GM12878 (cell line): ENCODE data around the gene STEAP2. TPM values are rescaled to one million over a fixed set of nuclear protein-coding genes. Genes with fewer than 3 reads are reported as not detected.

Experiments used
- ASH2L ChIP-seq: fragments of 300-600, 200-600 bp; sonication (generic); IDR thresholded peaks from 2 replicates; pipeline ENCODE4 v1.6.1; 2017; ENCODE audit warnings: low read depth, mild to moderate bottlenecking, borderline replicate concordance
- CEBPB ChIP-seq, 2 experiments: fragments of 150-350 bp in 1 of 2; IDR thresholded peaks; 2 replicates each; pipeline ENCODE4 v1.6.1; 2012 to 2014; ENCODE audit warnings: low read depth in 2 of 2, low read length in 2 of 2, borderline replicate concordance in 1 of 2, inconsistent platforms in 1 of 2
- GATAD2B ChIP-seq: fragments of 450-650 bp; conservative IDR thresholded peaks from 2 replicates; pipeline ENCODE4 v1.6.1; 2017; ENCODE audit warnings: low read depth, mild to moderate bottlenecking, moderate library complexity
- HDGF ChIP-seq: fragments of 450-650 bp; IDR thresholded peaks from 2 replicates; pipeline ENCODE4 v1.6.1; 2016; ENCODE audit warnings: antibody characterized with exemption
- IKZF2 ChIP-seq, 2 experiments: fragments of 450-650 bp; IDR thresholded peaks; 2 replicates each; pipeline ENCODE4 v1.6.1; 2017; ENCODE audit warnings: mild to moderate bottlenecking in 2 of 2, moderate library complexity in 2 of 2
- IRF3 ChIP-seq: fragments of 450-650 bp; IDR thresholded peaks from 2 replicates; pipeline ENCODE4 v1.6.1; 2014; ENCODE audit warnings: mild to moderate bottlenecking
- JUND ChIP-seq: IDR thresholded peaks from 2 replicates; pipeline ENCODE4 v1.6.1; 2012; ENCODE audit warnings: low read depth, mild to moderate bottlenecking, low read length, improper control_type of control experiment, moderate library complexity
- KDM1A ChIP-seq: fragments of 200-600 bp; sonication (generic); IDR thresholded peaks from 2 replicates; pipeline ENCODE4 v1.6.1; 2016; ENCODE audit warnings: borderline replicate concordance
- MXI1 ChIP-seq: fragments of 150-350 bp; IDR thresholded peaks from 2 replicates; pipeline ENCODE4 v1.6.1; 2011; ENCODE audit warnings: low read depth, mild to moderate bottlenecking, inconsistent platforms, low read length, improper control_type of control experiment
- NFXL1 ChIP-seq: fragments of 450-650 bp; IDR thresholded peaks from 2 replicates; pipeline ENCODE4 v1.6.1; 2017; ENCODE audit warnings: antibody characterized with exemption, mild to moderate bottlenecking, borderline replicate concordance
- NR2C2 ChIP-seq: IDR thresholded peaks from 2 replicates; pipeline ENCODE4 v1.6.1; 2011; ENCODE audit warnings: borderline replicate concordance, low read depth; ENCODE audit not compliant: control insufficient read depth, insufficient read length
- PAX5 ChIP-seq: IDR thresholded peaks from 2 replicates; pipeline ENCODE4 v1.6.1; 2011; ENCODE audit warnings: low read depth, low read length, borderline replicate concordance
- RB1 ChIP-seq: fragments of 450-650 bp; formaldehyde crosslinking; IDR thresholded peaks from 2 replicates; pipeline ENCODE4 v1.6.1; 2017; ENCODE audit warnings: mild to moderate bottlenecking, borderline replicate concordance
- RCOR1 ChIP-seq: conservative IDR thresholded peaks from 2 replicates; pipeline ENCODE4 v1.6.1; 2012; ENCODE audit warnings: low read depth, low read length, improper control_type of control experiment
- SMC3 ChIP-seq: IDR thresholded peaks from 2 replicates; pipeline ENCODE4 v1.6.1; 2011; ENCODE audit warnings: low read length, improper control_type of control experiment, borderline replicate concordance
- TBL1XR1 ChIP-seq: IDR thresholded peaks from 2 replicates; pipeline ENCODE4 v1.6.1; 2012; ENCODE audit warnings: low read depth, low read length, improper control_type of control experiment
- ZNF274 ChIP-seq: IDR thresholded peaks from one replicate; pipeline ENCODE4 v1.8.0; 2011; ENCODE audit not compliant: insufficient read length, insufficient read depth
- ZZZ3 ChIP-seq: IDR thresholded peaks from 2 replicates; pipeline ENCODE4 v1.6.1; 2011; ENCODE audit warnings: low read depth; ENCODE audit not compliant: control insufficient read depth, insufficient read length
- polyA plus RNA-seq, 11 experiments: library from polyadenylated mRNA; depleted of rRNA in 4 of 11; unstranded in 6 of 11; stranded (reverse) in 5 of 11; fragments of >200 nt; fragmentation: Nextera tagmentation in 4 of 11; fragmentation: Illumina TruSeq in 1 of 11; extraction: Ambion mirVana in 4 of 11; extraction: Trizol in 1 of 11; gene quantifications; 1 replicate in 1 of 11; 2 replicates in 10 of 11; pipeline versions ENCODE4 v1.2.1 to v1.2.3, GENCODE V29; 2011 to 2016; ENCODE audit warnings: inconsistent platforms in 2 of 11, missing spikeins in 2 of 11, low read depth in 1 of 11
- total RNA-seq, 4 experiments: library from RNA; depleted of rRNA in 3 of 4; stranded (reverse); fragments of >200 nt in 3 of 4; fragmentation: Illumina TruSeq in 1 of 4; extraction: Trizol in 1 of 4; gene quantifications; 2 replicates each; pipeline versions ENCODE4 v1.2.1 to v1.2.3, GENCODE V29; 2013 to 2021
- TF ChIP-seq, protein P1 (sequence below): fragments of 450-650 bp; IDR thresholded peaks from 2 replicates; pipeline ENCODE4 v1.6.1; 2017; ENCODE audit warnings: mild to moderate bottlenecking, moderate library complexity
- TF ChIP-seq, protein P2 (sequence below): fragments of 450-650 bp; IDR thresholded peaks from 2 replicates; pipeline ENCODE4 v1.6.1; 2017; ENCODE audit warnings: low read depth, mild to moderate bottlenecking, moderate library complexity
- TF ChIP-seq, protein P3 (sequence below): IDR thresholded peaks from 2 replicates; pipeline ENCODE4 v1.6.1; 2012; ENCODE audit warnings: low read depth, low read length, improper control_type of control experiment

Gene STEAP2
- total and polyA plus RNA-seq, 10 of the 15 experiments (the other 5 are each of a cell fraction or from before 2014, with no cell fraction given) = 0.64 to 17.6 (median 1.8) TPM

GRCh38 chr7:90178679-90179278 lies 32.8 kb upstream of the STEAP2 start (continued):
- TF ChIP-seq RCOR1 (no peak), SMC3 (no peak), NR2C2 (no peak), TBL1XR1 (no peak), RB1 (no peak), CEBPB (IDR thresholded peaks at IDR 0.05; ENCODE audit: borderline replicate concordance in 1 of 2, low read depth in 2 of 2, low read length in 2 of 2) (no peak), GATAD2B (0 out of 2 replicates have a peak, but pooled peaks have one; percentile 49), PAX5 (0 out of 2 replicates have a peak, but pooled peaks have one; percentile 24), HDGF (no peak), KDM1A (no peak), IRF3 (no peak), JUND (no peak), ZZZ3 (no peak), NFXL1 (no peak), ZNF274 (no peak), IKZF2 (IDR thresholded peaks at IDR 0.05) (peak; percentile 87; a peak in 3 of 4 replicates), MXI1 (no peak), ASH2L (no peak)
- TF ChIP-seq, protein P1, sequence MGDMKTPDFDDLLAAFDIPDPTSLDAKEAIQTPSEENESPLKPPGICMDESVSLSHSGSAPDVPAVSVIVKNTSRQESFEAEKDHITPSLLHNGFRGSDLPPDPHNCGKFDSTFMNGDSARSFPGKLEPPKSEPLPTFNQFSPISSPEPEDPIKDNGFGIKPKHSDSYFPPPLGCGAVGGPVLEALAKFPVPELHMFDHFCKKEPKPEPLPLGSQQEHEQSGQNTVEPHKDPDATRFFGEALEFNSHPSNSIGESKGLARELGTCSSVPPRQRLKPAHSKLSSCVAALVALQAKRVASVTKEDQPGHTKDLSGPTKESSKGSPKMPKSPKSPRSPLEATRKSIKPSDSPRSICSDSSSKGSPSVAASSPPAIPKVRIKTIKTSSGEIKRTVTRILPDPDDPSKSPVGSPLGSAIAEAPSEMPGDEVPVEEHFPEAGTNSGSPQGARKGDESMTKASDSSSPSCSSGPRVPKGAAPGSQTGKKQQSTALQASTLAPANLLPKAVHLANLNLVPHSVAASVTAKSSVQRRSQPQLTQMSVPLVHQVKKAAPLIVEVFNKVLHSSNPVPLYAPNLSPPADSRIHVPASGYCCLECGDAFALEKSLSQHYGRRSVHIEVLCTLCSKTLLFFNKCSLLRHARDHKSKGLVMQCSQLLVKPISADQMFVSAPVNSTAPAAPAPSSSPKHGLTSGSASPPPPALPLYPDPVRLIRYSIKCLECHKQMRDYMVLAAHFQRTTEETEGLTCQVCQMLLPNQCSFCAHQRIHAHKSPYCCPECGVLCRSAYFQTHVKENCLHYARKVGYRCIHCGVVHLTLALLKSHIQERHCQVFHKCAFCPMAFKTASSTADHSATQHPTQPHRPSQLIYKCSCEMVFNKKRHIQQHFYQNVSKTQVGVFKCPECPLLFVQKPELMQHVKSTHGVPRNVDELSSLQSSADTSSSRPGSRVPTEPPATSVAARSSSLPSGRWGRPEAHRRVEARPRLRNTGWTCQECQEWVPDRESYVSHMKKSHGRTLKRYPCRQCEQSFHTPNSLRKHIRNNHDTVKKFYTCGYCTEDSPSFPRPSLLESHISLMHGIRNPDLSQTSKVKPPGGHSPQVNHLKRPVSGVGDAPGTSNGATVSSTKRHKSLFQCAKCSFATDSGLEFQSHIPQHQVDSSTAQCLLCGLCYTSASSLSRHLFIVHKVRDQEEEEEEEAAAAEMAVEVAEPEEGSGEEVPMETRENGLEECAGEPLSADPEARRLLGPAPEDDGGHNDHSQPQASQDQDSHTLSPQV = no peak
- TF ChIP-seq, protein P2, sequence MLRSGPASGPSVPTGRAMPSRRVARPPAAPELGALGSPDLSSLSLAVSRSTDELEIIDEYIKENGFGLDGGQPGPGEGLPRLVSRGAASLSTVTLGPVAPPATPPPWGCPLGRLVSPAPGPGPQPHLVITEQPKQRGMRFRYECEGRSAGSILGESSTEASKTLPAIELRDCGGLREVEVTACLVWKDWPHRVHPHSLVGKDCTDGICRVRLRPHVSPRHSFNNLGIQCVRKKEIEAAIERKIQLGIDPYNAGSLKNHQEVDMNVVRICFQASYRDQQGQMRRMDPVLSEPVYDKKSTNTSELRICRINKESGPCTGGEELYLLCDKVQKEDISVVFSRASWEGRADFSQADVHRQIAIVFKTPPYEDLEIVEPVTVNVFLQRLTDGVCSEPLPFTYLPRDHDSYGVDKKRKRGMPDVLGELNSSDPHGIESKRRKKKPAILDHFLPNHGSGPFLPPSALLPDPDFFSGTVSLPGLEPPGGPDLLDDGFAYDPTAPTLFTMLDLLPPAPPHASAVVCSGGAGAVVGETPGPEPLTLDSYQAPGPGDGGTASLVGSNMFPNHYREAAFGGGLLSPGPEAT = peak; percentile 83
- TF ChIP-seq, protein P3, sequence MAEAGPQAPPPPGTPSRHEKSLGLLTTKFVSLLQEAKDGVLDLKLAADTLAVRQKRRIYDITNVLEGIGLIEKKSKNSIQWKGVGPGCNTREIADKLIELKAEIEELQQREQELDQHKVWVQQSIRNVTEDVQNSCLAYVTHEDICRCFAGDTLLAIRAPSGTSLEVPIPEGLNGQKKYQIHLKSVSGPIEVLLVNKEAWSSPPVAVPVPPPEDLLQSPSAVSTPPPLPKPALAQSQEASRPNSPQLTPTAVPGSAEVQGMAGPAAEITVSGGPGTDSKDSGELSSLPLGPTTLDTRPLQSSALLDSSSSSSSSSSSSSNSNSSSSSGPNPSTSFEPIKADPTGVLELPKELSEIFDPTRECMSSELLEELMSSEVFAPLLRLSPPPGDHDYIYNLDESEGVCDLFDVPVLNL = no peak
